Erythroblast (primary cell): ENCODE results near the gene CPLANE1.

ENCODE experiments used
- GATA1 ChIP-seq: IDR thresholded peaks from 2 replicates; pipeline ENCODE4 v1.6.1; 2011; ENCODE audit warnings: low read depth, mild to moderate bottlenecking, control low read depth, low read length, moderate library complexity
- POLR2A ChIP-seq: IDR thresholded peaks from 2 replicates; pipeline ENCODE4 v1.6.1; 2011; ENCODE audit warnings: mild to moderate bottlenecking, low read length

DNA sequence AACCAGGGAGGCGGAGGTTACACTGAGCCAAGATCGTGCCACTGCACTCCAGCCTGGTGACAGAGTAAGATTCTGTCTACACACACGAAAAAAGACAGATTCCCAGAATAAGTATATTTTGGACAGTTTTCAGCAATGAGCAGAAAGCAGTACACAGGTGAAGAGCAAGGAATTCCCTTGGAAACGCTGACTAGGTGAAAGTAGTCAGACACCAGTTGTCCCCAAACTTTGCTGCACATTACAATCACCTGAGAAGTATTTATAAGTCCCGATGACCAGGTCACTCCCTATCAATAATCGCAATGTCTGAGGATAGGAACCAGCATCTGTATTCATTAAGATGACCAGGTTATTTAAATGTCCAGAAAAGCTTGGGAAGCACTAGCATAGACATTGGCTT lies 78.3 kb downstream of the CPLANE1 start:
- no peak for TF ChIP-seq POLR2A
- no peak for TF ChIP-seq GATA1
